ENCODE data around the gene SDCBP2. TPM values are rescaled to one million over a fixed set of nuclear protein-coding genes. Genes with fewer than 3 reads are reported as not detected.
A peak's percentile ranks its signal among the peaks of the same experiment; 100 is the strongest.
"Not testable (repeated sequence)": the region's sequence is repeated elsewhere in the genome, so short reads cannot be mapped to it uniquely, and the experiment has no call there.

Gene SDCBP2
- polyA plus RNA-seq, 1 donor from 2014 or later = 0.91 TPM

- Mint-ChIP-seq H3K9me3 (no peaks in the 10 kb centered on the region), H3K4me1 (peaks cover 0 to 7% (median 2%) of the 10 kb centered on the region in 3 donors), H3K36me3 (peaks cover 5% of the 10 kb centered on the region), H3K27me3 (no peaks in the 10 kb centered on the region), H3K27ac (peak overlapping the region in 1 of 3 donors; percentile 67), H3K4me3 (no peak overlapping the region)
Measured at GRCh38 chr20:1369970-1370369, 41.0 kb upstream of the SDCBP2 start.

GRCh38 chr20:1368448-1369199 lies 39.7 kb upstream of the SDCBP2 start:
- Mint-ChIP-seq H3K4me3 (no peak overlapping the region), H3K27me3 (no peaks in the 10 kb centered on the region), H3K4me1 (peaks cover 8 to 15% (median 11%) of the 10 kb centered on the region in 3 donors), H3K9me3 (no peaks in the 10 kb centered on the region), H3K27ac (peak overlapping the region in 1 of 3 donors; percentile 13), H3K36me3 (peaks cover 5% of the 10 kb centered on the region)

GRCh38 chr20:1367479-1367878 lies 38.5 kb upstream of the SDCBP2 start:
- Mint-ChIP-seq H3K4me3 (no peak overlapping the region), H3K4me1 (peaks cover 8 to 16% (median 14%) of the 10 kb centered on the region in 3 donors), H3K9me3 (no peaks in the 10 kb centered on the region), H3K27ac (no peak overlapping the region), H3K36me3 (peaks cover 3% of the 10 kb centered on the region), H3K27me3 (no peaks in the 10 kb centered on the region)

DNA sequence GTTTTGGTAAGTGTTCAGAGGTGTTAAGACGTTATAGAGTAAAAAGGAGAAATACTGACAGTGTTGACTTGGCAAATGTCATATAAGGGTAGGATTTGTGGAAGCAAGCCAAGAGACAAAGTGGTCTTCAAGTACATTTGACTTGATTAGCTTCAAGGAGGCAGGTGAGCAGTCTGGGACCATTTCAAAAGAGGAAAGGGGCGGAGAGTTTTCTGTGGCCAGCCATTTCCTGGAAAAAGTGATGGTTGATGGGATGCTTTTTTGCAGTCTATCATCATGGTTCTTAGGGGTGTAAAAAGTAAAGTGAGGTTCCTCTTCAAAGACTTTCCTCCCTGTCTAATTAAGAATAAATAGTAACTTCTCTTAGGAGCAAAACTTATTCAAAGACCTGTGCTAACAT lies 35.2 kb upstream of the SDCBP2 start:
- peaks cover 7% of the 10 kb centered on the region for H3K36me3 Mint-ChIP-seq

GRCh38 chr20:1363522-1363921 lies 34.6 kb upstream of the SDCBP2 start:
- Mint-ChIP-seq H3K4me3 (no peak overlapping the region), H3K27ac (no peak overlapping the region), H3K9me3 (no peaks in the 10 kb centered on the region), H3K4me1 (peaks cover 9 to 25% (median 18%) of the 10 kb centered on the region in 3 donors), H3K27me3 (no peaks in the 10 kb centered on the region), H3K36me3 (peaks cover 10% of the 10 kb centered on the region)

More for the DNA sequence above, 35.2 kb upstream of the SDCBP2 start:
- Mint-ChIP-seq H3K27ac (peak overlapping the region in 2 of 3 donors; percentile 3 to 23), H3K4me3 (no peak overlapping the region), H3K9me3 (no peaks in the 10 kb centered on the region), H3K27me3 (no peaks in the 10 kb centered on the region), H3K4me1 (peaks cover 7 to 21% (median 18%) of the 10 kb centered on the region in 3 donors)

GRCh38 chr20:1362484-1362883 lies 33.5 kb upstream of the SDCBP2 start:
- Mint-ChIP-seq H3K36me3 (peaks cover 11% of the 10 kb centered on the region), H3K4me3 (no peak overlapping the region), H3K27ac (peak overlapping the region in 1 of 3 donors; percentile 53), H3K27me3 (no peaks in the 10 kb centered on the region), H3K9me3 (no peaks in the 10 kb centered on the region), H3K4me1 (peaks cover 10 to 33% (median 18%) of the 10 kb centered on the region in 3 donors)

DNA sequence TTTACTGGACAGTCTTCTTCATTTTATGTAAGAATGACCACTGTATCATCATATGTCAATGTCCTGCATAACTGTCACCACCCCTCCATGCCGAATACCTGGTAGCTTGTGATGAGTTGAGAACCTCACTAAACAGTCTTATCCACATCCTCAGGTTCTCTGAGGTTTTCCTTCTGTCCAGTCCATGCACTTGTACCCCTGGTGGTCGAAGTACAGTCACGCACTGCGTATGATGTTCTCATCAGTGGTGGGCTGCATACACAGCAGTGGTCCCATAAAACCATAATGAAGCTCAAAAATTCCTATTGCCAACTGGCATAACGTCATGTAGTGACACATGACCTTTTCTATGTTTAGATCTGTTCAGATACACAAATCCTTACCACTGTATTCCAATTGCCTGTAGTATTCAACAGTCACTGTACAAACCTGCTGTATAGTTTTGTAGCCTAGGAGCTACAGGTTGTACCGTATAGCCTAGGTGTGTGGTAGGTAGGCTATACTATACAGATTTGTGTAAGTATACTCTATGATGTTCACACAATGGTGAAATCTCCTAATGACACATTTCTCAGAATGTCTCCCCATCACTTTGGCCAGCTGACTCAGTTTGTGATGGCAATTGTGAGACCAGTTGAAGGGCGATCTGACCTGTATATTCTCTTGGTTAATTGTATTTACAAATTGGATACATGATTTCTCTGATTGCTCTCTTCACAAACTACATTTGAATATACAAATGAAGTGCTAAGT lies 31.3 kb upstream of the SDCBP2 start:
- Mint-ChIP-seq H3K27ac (no peak overlapping the region), H3K36me3 (peaks cover 14% of the 10 kb centered on the region), H3K4me3 (no peak overlapping the region), H3K9me3 (no peaks in the 10 kb centered on the region), H3K27me3 (no peaks in the 10 kb centered on the region), H3K4me1 (peaks cover 10 to 33% (median 18%) of the 10 kb centered on the region in 3 donors)

GRCh38 chr20:1357921-1358671 lies 29.2 kb upstream of the SDCBP2 start:
- Mint-ChIP-seq H3K36me3 (peaks cover 22% of the 10 kb centered on the region), H3K27me3 (no peaks in the 10 kb centered on the region), H3K27ac (peak overlapping the region in 1 of 3 donors; percentile 13), H3K4me1 (peaks cover 4 to 21% (median 4%) of the 10 kb centered on the region in 3 donors), H3K9me3 (no peaks in the 10 kb centered on the region), H3K4me3 (no peak overlapping the region)

- Mint-ChIP-seq H3K4me1 (peaks cover 4 to 19% (median 7%) of the 10 kb centered on the region in 3 donors), H3K9me3 (peaks cover 0 to 4% (median 0%) of the 10 kb centered on the region in 3 donors), H3K27me3 (no peaks in the 10 kb centered on the region), H3K36me3 (peaks cover 31% of the 10 kb centered on the region), H3K4me3 (no peak overlapping the region), H3K27ac (no peak overlapping the region)
Measured at GRCh38 chr20:1353956-1354355, 25.0 kb upstream of the SDCBP2 start.

GRCh38 chr20:1346315-1346969 lies 17.5 kb upstream of the SDCBP2 start:
- Mint-ChIP-seq H3K4me1 (peaks cover 4 to 11% (median 9%) of the 10 kb centered on the region in 3 donors), H3K27me3 (no peaks in the 10 kb centered on the region), H3K4me3 (no peak overlapping the region), H3K9me3 (peaks cover 1 to 4% (median 2%) of the 10 kb centered on the region in 3 donors), H3K27ac (no peak overlapping the region), H3K36me3 (peaks cover 16% of the 10 kb centered on the region)

GRCh38 chr20:1345756-1346093 lies 16.8 kb upstream of the SDCBP2 start:
- H3K27ac Mint-ChIP-seq = peak overlapping the region in 1 of 3 donors; percentile 4
- peaks cover 13% of the 10 kb centered on the region for H3K36me3 Mint-ChIP-seq
- H3K27me3 Mint-ChIP-seq = no peaks in the 10 kb centered on the region
- no peak overlapping the region for H3K4me3 Mint-ChIP-seq
- H3K9me3 Mint-ChIP-seq = peaks cover 1 to 4% (median 2%) of the 10 kb centered on the region in 3 donors
- peaks cover 6 to 11% (median 9%) of the 10 kb centered on the region in 3 donors for H3K4me1 Mint-ChIP-seq

DNA sequence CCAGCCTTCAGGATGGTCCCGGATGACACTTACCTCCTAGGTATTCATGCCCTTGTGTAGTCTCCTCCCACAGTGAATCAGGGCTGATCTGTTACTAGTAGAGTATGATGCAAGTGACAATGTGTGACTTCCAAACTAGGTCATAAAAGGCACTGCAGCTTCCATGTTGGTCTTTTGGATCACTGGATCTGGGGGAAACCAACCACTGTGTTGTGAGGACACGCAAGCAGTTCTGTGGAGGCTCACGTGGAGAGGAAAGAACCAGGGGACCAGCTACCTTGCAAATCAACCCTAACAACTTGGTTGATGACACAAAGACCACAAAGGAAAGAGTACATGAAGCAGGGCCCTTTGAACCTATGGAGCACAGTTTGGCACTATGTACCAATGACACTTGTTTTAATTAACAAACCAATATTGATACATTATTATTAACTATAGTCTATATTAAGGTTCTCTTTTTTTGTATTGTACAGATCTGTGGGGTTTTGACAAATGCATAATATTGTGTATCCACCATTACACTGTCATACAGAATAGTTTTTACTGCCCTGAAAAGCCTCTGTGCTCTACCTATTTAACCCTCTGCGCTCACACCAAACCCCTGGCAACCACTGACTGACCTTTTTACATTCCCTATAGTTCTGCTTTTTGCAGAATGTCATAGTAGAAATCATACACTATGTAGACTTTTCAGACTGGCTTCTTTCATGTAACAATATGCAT lies 16.3 kb upstream of the SDCBP2 start:
- Mint-ChIP-seq H3K9me3 (peaks cover 1 to 4% (median 2%) of the 10 kb centered on the region in 3 donors), H3K4me3 (no peak overlapping the region), H3K27me3 (no peaks in the 10 kb centered on the region), H3K36me3 (peaks cover 9% of the 10 kb centered on the region), H3K27ac (peak overlapping the region in 1 of 3 donors; percentile 4), H3K4me1 (peaks cover 5 to 8% (median 6%) of the 10 kb centered on the region in 3 donors)

GRCh38 chr20:1343446-1344124 lies 14.6 kb upstream of the SDCBP2 start:
- H3K27ac Mint-ChIP-seq, H3K9me3 Mint-ChIP-seq, H3K4me1 Mint-ChIP-seq, H3K4me3 Mint-ChIP-seq, H3K36me3 Mint-ChIP-seq, H3K27me3 Mint-ChIP-seq: not testable (repeated sequence)
